Measurements from ENCODE around the gene ID1. TPM values are rescaled to one million over a fixed set of nuclear protein-coding genes. Genes with fewer than 3 reads are reported as not detected.
"Not testable (repeated sequence)": the region's sequence is repeated elsewhere in the genome, so short reads cannot be mapped to it uniquely, and the experiment has no call there.

The ID1 gene
- total RNA-seq, 1 experiment from 2014 or later = 315 TPM

DNA sequence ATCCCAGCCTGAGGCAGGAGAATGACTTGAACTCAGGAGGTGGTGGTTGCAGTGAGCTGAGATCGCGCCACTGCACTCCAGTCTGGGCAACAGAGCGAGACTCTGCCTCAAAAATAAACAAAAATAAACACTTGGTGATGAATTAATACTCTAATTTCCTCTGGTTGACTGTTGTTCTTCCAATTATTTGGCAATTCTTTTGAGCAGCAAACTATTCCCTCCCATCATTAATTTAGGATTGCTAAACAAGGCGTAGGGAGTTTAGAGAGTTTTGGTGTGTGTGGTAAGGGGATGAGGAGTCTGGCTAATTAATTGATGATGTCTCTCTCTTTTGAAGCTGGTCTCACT lies 2.7 kb upstream of the ID1 start:
- no peak for DNase-seq (ENCODE audit: low read depth)

- peak; percentile 93 for DNase-seq (ENCODE audit: low read depth)
Observed at GRCh38 chr20:31602779-31603441, 2.2 kb upstream of the ID1 start.

GRCh38 chr20:31603822-31604566 lies 1.1 kb upstream of the ID1 start:
- peak; percentile 98 for DNase-seq (ENCODE audit: low read depth)

DNA sequence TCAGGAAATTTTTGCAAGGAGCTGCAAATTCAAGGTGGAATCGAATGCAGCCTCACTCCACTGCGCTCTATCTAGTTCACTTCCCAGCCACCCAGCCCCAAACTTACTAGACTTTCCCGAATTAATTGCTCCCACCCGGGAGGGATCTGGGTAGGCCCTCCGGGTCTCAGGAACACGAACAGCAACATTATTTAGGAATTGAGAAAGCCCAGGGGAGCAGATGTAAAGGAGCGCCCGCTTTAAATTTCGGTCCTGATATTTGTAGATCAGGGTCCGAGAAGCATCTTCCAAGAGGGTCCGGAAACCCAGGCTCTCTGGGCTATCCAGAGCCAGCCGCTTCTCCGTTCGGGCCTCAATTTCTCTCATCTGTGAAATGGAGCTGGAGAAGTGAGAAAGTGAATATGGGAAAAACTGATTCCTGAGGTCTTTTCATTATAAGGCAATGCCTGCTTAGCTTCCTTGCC lies 490 bp upstream of the ID1 start:
- no peak for DNase-seq (ENCODE audit: low read depth)

DNA sequence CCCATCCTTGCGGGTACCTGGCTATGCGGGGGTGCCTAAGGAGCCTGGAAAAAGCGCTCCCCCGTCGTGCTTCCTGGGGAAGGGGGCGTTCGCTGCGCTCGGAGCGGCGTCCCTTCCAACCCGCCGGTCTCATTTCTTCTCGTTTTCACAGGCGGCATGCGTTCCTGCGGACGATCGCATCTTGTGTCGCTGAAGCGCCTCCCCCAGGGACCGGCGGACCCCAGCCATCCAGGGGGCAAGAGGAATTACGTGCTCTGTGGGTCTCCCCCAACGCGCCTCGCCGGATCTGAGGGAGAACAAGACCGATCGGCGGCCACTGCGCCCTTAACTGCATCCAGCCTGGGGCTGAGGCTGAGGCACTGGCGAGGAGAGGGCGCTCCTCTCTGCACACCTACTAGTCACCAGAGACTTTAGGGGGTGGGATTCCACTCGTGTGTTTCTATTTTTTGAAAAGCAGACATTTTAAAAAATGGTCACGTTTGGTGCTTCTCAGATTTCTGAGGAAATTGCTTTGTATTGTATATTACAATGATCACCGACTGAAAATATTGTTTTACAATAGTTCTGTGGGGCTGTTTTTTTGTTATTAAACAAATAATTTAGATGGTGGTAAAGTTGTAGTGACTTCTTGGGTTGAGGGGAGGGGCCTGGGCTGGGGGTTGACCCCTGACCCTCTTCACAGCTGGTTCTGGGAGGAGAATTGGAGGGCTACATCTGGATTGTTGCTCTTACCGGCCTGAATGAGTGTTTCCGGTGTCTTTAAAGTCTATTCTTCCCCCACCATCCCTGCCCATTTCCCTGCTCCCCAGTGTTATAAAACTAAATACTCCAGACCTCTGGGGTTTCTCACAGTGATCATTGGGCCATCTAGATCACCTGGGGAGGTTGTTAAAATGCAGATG lies 1.1 kb downstream of the ID1 start:
- DNase-seq (ENCODE audit: low read depth) = no peak

DNA sequence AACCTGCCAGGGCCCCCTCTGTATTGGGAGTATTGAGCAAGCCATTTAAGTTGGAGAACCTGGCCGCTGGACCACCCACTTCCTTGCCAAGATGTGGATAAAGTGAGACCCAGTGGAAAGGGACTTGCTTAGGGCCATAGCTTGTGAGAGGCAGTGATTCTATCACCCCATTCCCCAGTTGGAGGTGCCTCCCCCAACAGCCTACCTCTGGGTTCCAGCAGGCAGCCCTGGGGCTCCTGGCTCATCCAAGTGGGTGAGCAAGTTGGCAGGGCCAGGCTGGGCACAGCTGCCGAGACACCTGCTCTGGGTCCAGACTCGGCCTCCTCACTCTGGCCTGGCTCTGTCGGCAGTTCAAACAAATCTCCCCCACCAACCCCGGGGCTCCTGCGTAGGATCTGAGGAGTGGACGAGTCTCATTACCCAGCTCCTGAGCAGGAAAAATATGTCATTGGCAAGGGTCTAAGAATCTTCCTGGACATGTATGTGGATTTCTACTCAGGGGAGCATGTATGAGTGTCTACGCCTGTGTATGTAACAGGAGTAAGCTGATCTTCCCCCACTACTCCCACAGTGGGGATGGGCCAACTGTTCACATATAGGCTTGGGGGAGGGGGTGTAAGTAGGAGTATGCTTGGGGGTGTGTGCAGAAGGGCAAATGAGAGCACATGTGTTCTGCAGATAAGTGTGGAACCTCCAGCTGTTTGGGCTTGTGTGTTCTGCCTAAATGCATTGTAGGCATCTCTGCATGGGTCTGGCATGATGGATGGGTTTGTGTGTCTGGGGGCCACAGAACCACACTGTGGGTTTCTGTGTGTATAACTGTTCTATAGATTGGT lies 1.9 kb downstream of the ID1 start:
- DNase-seq (ENCODE audit: low read depth) = peak; percentile 71

DNA sequence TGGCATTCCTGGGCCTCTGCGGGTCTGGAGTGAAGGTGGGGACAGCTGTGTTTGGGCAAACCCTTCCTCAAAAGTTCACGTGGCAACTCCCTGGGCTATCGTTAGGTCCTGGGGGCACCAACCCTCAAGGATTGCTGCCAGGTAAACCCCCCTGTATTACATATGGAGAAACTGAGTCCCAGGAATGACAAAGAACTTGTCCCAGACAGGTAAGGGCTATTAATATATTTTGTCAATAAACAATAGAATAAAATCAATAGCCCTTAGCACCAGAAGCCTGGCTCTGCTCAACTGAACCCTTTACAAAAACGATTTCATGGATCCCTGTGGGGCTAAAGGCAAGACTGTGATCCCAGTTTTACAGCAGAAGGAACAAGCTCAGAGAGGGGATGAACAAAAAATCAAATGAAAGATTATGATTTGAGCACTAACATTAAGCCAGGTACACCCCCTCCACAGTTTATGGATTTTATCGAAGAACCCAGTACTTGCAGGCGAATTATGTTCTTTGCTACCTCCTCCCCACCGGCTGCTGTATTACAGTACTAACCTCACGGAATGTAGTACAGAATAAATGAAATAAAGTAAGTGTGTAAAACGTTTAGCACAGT lies 2.7 kb downstream of the ID1 start:
- DNase-seq (ENCODE audit: low read depth) = no peak

DNA sequence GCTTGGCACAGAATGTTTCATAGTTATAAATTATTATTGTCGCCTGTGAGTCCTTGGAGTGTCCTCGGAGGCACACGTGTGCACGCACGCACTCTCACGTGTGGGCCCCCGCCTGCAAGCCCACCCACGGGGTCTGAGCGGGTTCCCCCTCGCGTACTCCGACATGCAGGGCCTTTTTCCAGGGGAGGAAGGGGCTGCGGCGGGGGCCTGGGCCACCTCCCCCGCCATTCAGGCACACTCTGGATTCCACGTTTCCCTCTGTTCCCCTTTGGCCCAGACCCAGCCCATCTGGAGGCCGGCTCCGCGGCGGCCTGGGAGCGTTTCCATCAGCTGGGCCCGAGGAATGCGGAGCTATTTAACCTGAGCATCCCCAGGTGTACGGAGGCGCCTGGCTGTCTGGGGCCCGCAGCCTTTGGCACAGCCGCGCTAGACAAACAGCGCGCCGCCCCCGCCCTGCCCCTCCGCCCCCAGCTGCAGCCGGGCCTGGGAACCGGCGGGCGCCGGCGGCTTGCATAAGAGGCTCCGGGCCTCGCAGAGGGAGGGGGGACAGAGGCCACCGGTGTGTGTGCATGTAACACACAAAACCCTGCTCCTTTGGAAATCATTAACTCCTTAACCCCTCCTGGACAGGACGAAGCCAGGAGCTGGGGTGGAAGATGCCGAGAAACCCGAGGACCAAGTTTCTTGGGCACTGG lies 3.3 kb downstream of the ID1 start:
- peak; percentile 75 for DNase-seq (ENCODE audit: low read depth)

DNA sequence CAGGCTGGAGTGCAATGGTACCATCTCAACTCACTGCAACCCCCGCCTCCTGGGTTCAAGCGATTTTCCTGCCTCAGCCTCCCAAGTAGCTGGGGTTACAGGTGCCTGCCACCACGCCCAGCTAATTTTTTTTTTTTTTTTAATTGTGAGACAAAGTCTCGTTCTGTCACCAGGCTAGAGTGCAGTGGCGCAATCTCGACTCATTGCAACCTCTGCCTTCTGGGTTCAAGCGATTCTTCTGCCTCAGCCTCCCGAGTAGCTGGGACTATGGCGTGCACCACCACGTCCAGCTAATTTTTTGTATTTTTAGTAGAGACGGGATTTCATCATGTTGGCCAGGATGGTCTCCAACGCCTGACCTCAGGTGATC lies 7.2 kb downstream of the ID1 start:
- not testable (repeated sequence) for DNase-seq (ENCODE audit: low read depth)

- no peak for DNase-seq (ENCODE audit: low read depth)
Observed at GRCh38 chr20:31615416-31615815, 10.3 kb downstream of the ID1 start.

DNA sequence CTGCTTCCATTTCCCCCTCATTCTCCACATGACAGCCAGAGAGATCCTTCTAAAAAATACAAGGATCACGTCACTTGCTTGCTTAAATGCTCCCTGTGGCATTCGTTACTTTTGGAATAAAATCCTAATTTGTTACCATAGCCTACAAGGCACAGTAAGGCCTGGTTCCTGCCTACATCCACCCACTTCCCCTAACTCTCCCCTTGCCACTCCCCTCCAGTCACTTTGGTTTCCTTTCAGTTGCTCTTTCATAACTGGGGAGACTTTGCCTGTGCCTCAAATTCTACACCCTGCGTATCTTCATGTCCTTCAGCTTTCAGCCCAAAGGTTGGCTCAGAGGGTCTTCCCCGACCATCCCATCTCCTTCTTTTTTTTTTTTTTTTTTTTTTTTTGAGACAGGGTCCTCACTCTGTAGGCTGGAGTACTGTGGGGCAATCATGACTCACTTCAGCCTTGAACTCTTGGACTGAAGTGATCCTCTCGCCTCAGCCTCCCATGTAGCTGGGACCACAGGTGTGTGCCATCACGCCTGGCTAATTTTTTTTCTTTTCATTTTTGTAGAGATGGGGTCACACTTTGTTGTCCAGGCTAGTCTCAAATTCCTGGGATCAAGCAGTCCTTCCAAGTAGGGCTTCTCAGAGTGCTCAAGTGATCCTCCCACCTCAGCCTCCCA lies 12.5 kb downstream of the ID1 start:
- no peak for DNase-seq (ENCODE audit: low read depth)

DNA sequence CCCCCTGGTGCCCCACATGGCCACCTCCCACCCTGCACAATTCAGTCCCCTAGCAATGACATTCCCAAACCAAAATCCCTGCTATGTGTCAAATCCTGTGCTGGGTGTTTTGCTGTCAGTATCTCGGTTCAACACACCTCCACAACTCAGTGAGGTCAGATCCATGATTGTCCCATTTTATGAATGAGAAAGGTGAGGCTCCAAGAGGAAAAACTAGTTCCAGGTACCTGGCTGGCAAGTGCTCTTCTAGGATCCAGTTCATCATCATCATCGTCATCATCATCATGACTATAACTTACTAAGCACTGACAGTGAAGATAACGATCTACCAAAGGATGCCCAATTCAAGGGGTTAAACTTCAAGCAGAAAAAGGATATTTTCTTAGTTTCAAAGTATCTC lies 15.2 kb downstream of the ID1 start:
- DNase-seq (ENCODE audit: low read depth) = no peak

GRCh38 chr20:31623123-31623505 lies 18.0 kb downstream of the ID1 start:
- not testable (repeated sequence) for DNase-seq (ENCODE audit: low read depth)

DNA sequence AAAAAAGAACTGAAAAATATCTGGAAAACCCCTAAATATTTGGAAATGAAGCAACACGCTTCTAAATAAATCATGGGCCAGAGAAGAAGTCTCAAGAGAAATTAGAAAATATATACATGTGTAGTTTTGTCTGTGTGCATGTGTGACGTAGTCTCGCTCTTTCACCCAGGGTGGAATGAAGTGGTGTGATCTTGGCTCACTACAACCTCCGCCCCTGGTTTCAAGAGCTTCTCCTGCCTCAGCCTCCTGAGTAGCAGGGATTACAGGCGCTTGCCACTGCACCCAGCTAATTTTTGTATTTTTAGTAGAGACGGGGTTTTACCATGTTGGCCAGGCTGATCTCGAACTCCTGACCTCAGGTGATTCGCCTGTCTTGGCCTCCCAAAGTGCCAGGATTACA lies 21.4 kb downstream of the ID1 start:
- not testable (repeated sequence) for DNase-seq (ENCODE audit: low read depth)

DNA sequence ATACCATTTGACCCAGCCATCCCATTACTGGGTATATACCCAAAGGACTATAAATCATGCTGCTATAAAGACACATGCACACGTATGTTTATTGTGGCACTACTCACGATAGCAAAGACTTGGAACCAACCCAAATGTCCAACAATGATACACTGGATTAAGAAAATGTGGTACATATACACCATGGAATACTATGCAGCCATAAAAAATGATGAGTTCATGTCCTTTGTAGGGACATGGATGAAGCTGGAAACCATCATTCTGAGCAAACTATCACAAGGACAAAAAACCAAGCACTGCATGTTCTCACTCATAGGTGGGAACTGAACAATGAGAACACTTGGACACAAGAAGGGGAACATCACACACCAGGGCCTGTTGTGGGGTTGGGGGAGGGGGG lies 23.0 kb downstream of the ID1 start:
- not testable (repeated sequence) for DNase-seq (ENCODE audit: low read depth)

DNA sequence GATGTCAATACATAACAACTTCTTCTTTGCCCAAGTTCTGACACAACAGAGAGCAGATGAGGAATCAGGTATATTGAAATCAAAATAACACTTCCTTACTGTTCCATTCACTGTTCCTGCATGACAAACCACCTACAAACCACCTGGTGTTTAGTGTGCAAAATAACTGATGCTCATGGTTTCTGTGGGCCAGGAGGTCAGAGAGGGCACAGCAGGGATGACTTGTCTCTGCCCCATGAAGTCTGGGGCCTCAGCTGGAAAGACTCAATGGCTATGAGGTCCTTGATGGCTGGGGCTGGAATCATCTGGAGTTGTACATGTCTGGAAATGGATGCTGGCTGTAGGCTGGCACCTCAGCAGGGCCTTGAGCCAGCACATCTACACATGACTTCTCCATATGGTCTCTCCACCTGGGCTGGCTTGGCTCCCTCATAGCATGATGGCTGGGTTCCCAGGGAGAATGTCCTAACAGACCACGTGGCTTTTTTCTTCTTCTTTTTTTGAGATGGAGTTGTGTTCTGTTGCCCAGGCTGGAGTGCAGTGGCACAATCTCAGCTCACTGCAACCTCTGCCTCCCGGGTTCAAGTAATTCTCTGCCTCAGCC lies 25.2 kb downstream of the ID1 start:
- DNase-seq (ENCODE audit: low read depth) = peak; percentile 30

GRCh38 chr20:31632548-31633338 lies 27.7 kb downstream of the ID1 start:
- DNase-seq (ENCODE audit: low read depth) = no peak

- DNase-seq (ENCODE audit: low read depth) = no peak
Observed at GRCh38 chr20:31633339-31633914, 28.3 kb downstream of the ID1 start.

All from RPMI7951 (cell line).